ENCODE data around the gene RAB42.
"Not testable (repeated sequence)": the region's sequence is repeated elsewhere in the genome, so short reads cannot be mapped to it uniquely, and the experiment has no call there.

Gene RAB42

GRCh38 chr1:28582248-28582615 lies 9.8 kb upstream of the RAB42 start:
- peak; percentile 56 for DNase-seq (ENCODE audit: low read depth, low spot score)
- H3K4me3 ChIP-seq (ENCODE audit: low read depth, low read length), result peak overlapping the region; percentile 88
- in situ Hi-C loops (cut with HindIII; ENCODE audit: low sequenced_read_pairs), result no loop called here
- no peak for TF ChIP-seq CTCF (IDR thresholded peaks at IDR 0.05; ENCODE audit: low read depth, low read length)

GRCh38 chr1:28586585-28587391 lies 5.3 kb upstream of the RAB42 start:
- DNase-seq (ENCODE audit: low read depth, low spot score); H3K4me3 ChIP-seq (ENCODE audit: low read depth, low read length); in situ Hi-C loops (cut with HindIII; ENCODE audit: low sequenced_read_pairs): not testable (repeated sequence)

GRCh38 chr1:28592321-28593071 lies 431 bp downstream of the RAB42 start:
- no peak for DNase-seq (ENCODE audit: low read depth, low spot score)
- in situ Hi-C loops (cut with HindIII; ENCODE audit: low sequenced_read_pairs), result no loop called here
- peak overlapping the region; percentile 38 for H3K4me3 ChIP-seq (ENCODE audit: low read depth, low read length)
- no peak for TF ChIP-seq CTCF (IDR thresholded peaks at IDR 0.05; ENCODE audit: low read depth, low read length)

- DNase-seq (ENCODE audit: low read depth, low spot score); in situ Hi-C loops (cut with HindIII; ENCODE audit: low sequenced_read_pairs); H3K4me3 ChIP-seq (ENCODE audit: low read depth, low read length): not testable (repeated sequence)
Measured at GRCh38 chr1:28593988-28594356, 1.9 kb downstream of the RAB42 start.

- H3K4me3 ChIP-seq (ENCODE audit: low read depth, low read length); in situ Hi-C loops (cut with HindIII; ENCODE audit: low sequenced_read_pairs): not testable (repeated sequence)
- peak; percentile 59 for DNase-seq (ENCODE audit: low read depth, low spot score)
Measured at GRCh38 chr1:28594686-28595411, 2.8 kb downstream of the RAB42 start.

- no peak for TF ChIP-seq CTCF (IDR thresholded peaks at IDR 0.05; ENCODE audit: low read depth, low read length)
- no peak for DNase-seq (ENCODE audit: low read depth, low spot score)
- H3K4me3 ChIP-seq (ENCODE audit: low read depth, low read length), result no peak overlapping the region
- in situ Hi-C loops (cut with HindIII; ENCODE audit: low sequenced_read_pairs), result no loop called here
Measured at GRCh38 chr1:28595412-28596191, 3.5 kb downstream of the RAB42 start.

GRCh38 chr1:28596276-28596675 lies 4.2 kb downstream of the RAB42 start:
- in situ Hi-C loops (cut with HindIII; ENCODE audit: low sequenced_read_pairs); H3K4me3 ChIP-seq (ENCODE audit: low read depth, low read length); DNase-seq (ENCODE audit: low read depth, low spot score): not testable (repeated sequence)

- DNase-seq (ENCODE audit: low read depth, low spot score), result peak; percentile 95
- no peak for TF ChIP-seq CTCF (IDR thresholded peaks at IDR 0.05; ENCODE audit: low read depth, low read length)
- in situ Hi-C loops (cut with HindIII; ENCODE audit: low sequenced_read_pairs), result no loop called here
- no peak overlapping the region for H3K4me3 ChIP-seq (ENCODE audit: low read depth, low read length)
Measured at GRCh38 chr1:28601696-28602095, 9.6 kb downstream of the RAB42 start.

Measured in astrocyte of the spinal cord (primary cell).